ENCODE data around the gene FAR1.
A peak's percentile ranks its signal among the peaks of the same experiment; 100 is the strongest.
"Not testable (repeated sequence)": the region's sequence is repeated elsewhere in the genome, so short reads cannot be mapped to it uniquely, and the experiment has no call there.

FAR1 gene

GRCh38 chr11:13668102-13668956 lies at the start of gene FAR1:
Gene FAR1 (plus strand): TSS chr11:13668668. CDS start chr11:13694766, 26,098 bp downstream.
- peak; percentile 94 for DNase-seq

DNA sequence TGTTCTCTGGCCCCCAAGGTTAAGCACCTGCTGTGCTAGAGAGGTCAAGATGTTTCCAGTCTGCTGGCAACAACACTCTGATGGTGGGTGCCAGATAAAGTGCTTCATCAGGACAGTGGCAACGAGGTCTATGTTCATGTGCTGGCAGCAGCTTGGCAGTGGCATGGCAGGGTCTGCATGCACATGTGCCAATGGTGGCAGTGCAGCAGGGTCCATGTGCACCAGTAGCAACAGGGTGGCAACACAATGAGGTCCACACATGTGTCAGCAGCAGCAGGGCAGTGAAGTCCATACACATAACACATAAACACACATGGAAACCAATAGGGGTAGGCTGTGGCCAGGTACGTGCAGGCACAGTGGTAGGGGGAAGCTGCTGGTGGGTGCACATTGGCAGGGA lies 48.4 kb upstream of the FAR1 start:
- DNase-seq: no peak

DNA sequence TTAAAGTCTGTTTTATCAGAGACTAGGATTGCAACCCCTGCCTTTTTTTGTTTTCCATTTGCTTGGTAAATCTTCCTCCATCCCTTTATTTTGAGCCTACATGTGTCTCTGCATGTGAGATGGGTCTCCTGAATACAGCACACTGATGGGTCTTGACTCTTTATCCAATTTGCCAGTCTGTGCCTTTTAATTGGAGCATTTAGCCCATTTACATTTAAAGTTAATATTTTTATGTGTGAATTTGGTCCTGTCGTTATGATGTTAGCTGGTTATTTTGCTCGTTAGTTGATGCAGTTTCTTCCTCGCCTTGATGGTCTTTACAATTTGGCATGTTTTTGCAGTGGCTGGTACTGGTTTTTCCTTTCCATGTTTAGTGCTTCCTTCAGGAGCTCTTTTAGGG lies 41.6 kb upstream of the FAR1 start:
- not testable (repeated sequence) for DNase-seq

DNA sequence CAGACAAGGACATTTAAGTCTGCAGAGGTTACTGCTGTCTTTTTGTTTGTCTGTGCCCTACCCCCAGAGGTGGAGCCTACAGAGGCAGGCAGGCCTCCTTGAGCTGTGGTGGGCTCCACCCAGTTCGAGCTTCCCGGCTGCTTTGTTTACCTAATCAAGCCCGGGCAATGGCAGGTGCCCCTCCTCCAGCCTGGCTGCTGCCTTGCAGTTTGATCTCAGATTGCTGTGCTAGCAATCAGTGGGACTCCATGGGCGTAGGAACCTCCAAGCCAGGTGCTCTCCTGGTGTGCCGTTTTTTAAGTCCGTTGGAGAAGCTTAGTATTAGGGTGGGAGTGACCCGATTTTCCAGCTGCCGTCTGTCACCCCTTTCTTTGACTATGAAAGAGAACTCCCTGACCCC lies 39.8 kb upstream of the FAR1 start:
- DNase-seq: not testable (repeated sequence)

DNA sequence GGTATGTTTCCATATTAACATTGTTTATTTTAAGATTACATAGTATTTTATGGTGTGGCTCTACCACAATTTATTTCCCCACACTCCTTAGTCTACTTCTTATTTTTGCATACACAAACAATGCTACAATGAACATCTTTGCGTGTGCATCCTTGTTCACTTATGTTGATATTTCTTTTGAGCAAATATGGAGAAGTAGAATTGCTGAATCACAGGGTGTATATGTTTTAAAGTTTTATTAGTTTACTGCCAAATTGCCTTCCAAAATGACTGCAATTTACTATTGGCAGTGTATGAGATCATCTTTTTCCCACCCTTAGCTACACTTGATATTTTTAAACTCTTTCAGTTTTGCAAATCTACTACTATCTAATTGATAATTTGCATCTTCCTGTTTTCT lies 38.7 kb upstream of the FAR1 start:
- no peak for DNase-seq

GRCh38 chr11:13635290-13635689 lies 33.2 kb upstream of the FAR1 start:
- no peak for DNase-seq

- no peak for DNase-seq
Observed at GRCh38 chr11:13635804-13636203, 32.7 kb upstream of the FAR1 start.

DNA sequence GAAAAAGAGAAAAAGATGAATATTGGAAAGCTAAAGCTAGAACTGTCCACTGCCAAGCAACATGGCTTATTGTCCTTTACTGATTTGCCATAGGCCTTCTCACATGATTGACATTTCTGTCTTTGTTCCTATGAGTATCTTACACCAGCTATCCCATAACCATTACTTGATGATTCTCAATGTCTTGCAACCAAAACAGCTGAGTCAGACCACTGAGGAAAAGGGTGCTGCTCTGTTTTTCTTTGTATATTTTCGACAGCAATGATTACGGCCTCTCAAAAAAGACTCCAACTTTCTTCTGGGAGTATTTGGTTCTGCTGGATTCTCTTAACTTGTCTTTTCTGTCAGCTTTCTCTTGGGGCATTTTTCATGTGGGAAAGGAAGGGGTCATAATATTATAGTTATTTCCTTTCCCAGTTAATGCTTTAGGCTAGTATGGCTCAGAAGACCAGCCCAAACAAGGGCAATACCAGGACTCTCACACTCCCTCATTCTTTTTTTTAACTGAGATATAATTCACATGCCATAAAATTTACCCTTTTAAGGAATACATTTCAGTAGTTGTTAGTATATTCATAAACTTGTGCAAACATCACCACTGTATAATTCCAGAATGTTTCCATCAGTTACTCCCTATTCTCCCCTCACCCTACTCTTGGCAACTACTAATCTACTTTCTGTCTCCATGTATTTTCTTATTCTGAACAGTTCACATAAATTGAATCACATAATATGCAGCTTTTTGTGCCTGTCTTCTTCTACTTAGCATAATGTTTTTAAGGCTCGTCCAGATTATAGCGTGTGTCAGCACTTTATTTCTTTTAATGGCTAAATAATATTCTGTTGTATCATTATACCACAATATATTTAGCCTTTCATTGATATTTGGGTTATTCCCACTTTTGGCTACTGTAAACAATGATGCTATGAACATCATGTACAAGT lies 31.1 kb upstream of the FAR1 start:
- no peak for DNase-seq

- DNase-seq: no peak
Observed at GRCh38 chr11:13638422-13638821, 30.0 kb upstream of the FAR1 start.

DNA sequence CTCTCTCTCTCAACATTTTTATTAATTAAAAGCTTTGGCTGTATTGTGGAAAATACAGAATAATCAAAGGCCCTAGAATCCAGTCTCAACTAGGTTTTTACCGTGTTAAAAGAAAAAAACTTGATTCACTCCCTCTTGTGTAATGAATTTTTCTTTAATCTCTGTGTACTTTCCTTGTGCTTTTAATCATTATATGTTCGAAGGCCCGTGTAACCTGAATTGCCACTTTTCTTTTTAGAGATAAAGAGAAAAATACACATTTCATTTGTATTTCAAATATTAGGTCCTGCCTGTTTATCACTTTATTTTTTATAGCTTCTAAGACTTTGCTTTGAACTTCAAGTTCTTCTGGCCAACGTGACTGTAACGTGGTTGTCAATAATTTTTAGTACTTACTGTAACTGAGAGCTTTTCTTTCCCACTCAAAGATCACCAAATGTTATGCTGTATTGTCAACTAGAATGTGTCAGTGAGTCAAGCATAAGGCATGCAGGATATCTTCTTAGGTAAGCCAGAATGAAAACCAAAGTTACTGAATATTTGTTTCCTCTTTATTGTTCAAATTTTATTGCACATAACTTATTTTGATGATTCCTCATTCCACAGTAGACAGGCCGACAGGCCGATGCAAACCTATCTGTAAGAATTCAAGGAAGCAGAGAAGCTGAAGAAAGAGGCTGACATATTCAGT lies 23.3 kb upstream of the FAR1 start:
- no peak for DNase-seq

DNA sequence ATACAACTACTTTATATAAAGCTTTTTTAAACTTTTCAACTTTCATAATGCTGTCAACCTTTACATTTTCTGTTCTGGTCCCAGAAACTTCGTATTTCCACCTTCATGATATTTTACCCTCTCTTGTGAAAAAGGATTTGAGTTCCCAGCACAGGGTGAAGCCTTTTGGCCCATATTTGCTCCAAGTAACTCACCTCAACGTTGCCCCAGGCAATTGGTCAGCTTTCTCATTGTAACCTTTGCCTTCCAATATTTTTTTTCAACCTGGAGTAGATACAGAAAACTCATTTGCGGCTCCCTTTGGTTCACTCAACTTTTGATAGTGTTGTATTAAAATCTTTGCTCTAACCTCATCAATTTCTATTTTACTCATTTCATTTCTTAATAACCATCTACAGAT lies 21.1 kb upstream of the FAR1 start:
- no peak for DNase-seq

GRCh38 chr11:13649619-13650018 lies 18.8 kb upstream of the FAR1 start:
- DNase-seq: no peak

DNA sequence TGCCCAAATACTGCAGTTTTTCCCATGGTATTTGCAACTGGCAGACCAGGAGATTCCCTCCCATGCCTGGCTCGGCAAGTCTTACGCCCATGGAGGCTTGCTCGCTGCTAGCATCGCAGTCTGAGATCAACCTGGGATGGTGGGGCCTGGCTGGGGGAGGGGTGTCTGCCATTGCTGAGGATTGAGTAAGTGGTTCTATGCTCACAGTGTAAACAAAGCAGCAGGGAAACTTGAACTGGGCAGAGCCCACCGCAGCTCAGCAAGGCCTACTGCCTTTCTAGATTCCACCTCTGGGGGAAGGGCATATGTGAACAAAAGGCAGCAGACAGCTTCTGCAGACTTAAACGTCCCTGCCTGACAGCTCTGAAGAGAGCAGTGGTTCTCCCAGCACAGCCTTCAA lies 17.0 kb upstream of the FAR1 start:
- not testable (repeated sequence) for DNase-seq

- DNase-seq: no peak
Observed at GRCh38 chr11:13661074-13661623, 7.3 kb upstream of the FAR1 start.

- DNase-seq: no peak
Observed at GRCh38 chr11:13663631-13664071, 4.8 kb upstream of the FAR1 start.

- no peak for DNase-seq
Observed at GRCh38 chr11:13664351-13664750, 4.1 kb upstream of the FAR1 start.

- DNase-seq: no peak
Observed at GRCh38 chr11:13666708-13667107, 1.8 kb upstream of the FAR1 start.

- no peak for DNase-seq
Observed at GRCh38 chr11:13667245-13667644, 1.2 kb upstream of the FAR1 start.

- no peak for DNase-seq
Observed at GRCh38 chr11:13667795-13668101, 720 bp upstream of the FAR1 start.

GRCh38 chr11:13668957-13669521 lies 571 bp downstream of the FAR1 start:
- peak; percentile 36 for DNase-seq

DNA sequence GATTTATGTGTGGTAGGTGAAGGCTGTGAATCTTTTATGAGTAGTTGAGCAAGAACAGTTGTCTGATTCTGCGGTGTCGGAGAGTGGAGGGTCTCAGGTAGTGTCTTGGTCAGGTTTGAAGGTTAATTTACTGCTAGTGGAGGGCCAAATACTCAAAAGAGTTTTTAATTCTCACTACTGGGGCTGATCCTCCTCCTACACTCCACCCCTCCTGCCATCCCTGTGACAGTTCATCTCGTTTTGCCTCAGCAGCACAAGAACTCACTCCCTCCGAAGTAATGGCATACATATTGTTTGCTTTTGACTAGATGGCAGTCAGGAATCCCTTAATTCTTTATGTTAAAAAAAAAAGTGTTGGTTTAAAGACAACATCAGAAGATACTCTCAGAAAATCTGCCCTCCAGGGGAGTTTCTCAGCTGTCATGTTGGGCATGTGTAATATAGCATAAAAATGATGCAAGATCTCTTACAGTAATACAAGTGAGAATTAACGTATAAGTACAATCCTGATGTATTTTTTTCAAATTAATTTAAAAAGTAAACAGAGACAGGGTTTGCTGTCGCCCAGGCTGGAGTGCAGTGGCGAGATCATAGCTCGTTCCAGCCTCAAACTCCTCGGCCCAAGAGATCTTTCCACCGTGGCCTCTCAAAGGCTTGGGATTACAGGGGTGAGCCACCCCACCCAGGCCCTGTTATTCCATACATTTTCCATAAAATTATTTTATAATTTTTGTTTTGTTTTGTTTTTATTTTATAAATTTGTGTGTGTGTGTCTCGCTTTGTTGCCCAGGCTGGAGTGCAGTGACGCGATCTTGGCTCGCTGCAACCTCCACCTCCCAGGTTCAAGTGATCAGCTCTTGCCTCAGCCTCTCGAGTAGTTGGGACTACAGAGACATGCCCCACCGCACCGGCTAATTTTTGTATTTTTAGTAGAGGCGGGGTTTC lies 1.3 kb downstream of the FAR1 start:
- no peak for DNase-seq
